GM04503 (cell line): ENCODE data around the gene CTIF.

ENCODE experiments used
- DNase-seq: peaks from one replicate; pipeline ENCODE4 v3.0.0-alpha.2; 2012; ENCODE audit warnings: low read depth

CTIF gene

GRCh38 chr18:48552130-48552529 is 13.3 kb downstream of the CTIF start:
- no peak for DNase-seq

- DNase-seq, result no peak
Measured at GRCh38 chr18:48553236-48553635, 14.4 kb downstream of the CTIF start.

GRCh38 chr18:48554610-48555400 is 16.0 kb downstream of the CTIF start:
- DNase-seq, result no peak

GRCh38 chr18:48555465-48555995 is 16.7 kb downstream of the CTIF start:
- DNase-seq, result no peak

GRCh38 chr18:48557640-48558174 is 18.9 kb downstream of the CTIF start:
- DNase-seq, result no peak

- DNase-seq, result no peak
Measured at GRCh38 chr18:48558248-48558647, 19.4 kb downstream of the CTIF start.

- DNase-seq, result no peak
Measured at GRCh38 chr18:48560491-48560890, 21.7 kb downstream of the CTIF start.

- DNase-seq, result no peak
Measured at GRCh38 chr18:48562075-48562474, 23.2 kb downstream of the CTIF start.

- peak; percentile 50 for DNase-seq
Measured at GRCh38 chr18:48563027-48563426, 24.2 kb downstream of the CTIF start.

- DNase-seq, result no peak
Measured at GRCh38 chr18:48564139-48564538, 25.3 kb downstream of the CTIF start.

- DNase-seq, result no peak
Measured at GRCh38 chr18:48565105-48565504, 26.3 kb downstream of the CTIF start.

- no peak for DNase-seq
Measured at GRCh38 chr18:48566589-48566988, 27.8 kb downstream of the CTIF start.

- DNase-seq, result no peak
Measured at GRCh38 chr18:48567388-48567787, 28.6 kb downstream of the CTIF start.

- DNase-seq, result no peak
Measured at GRCh38 chr18:48569139-48569914, 30.5 kb downstream of the CTIF start.

GRCh38 chr18:48569915-48570264 is 31.1 kb downstream of the CTIF start:
- DNase-seq, result no peak

GRCh38 chr18:48570313-48570712 is 31.5 kb downstream of the CTIF start:
- no peak for DNase-seq

GRCh38 chr18:48571639-48572384 is 33.0 kb downstream of the CTIF start:
- no peak for DNase-seq

- no peak for DNase-seq
Measured at GRCh38 chr18:48572402-48573126, 33.7 kb downstream of the CTIF start.

- DNase-seq, result no peak
Measured at GRCh38 chr18:48573632-48574283, 34.9 kb downstream of the CTIF start.

- DNase-seq, result no peak
Measured at GRCh38 chr18:48574667-48575300, 36.0 kb downstream of the CTIF start.

- no peak for DNase-seq
Measured at GRCh38 chr18:48575301-48575657, 36.4 kb downstream of the CTIF start.
